HG02678 (cell line): ENCODE data around the gene ATRIP.
A peak's percentile ranks its signal among the peaks of the same experiment; 100 is the strongest.
"Not testable (repeated sequence)": the region's sequence is repeated elsewhere in the genome, so short reads cannot be mapped to it uniquely, and the experiment has no call there.

Experiments used
- ATAC-seq: cut with Tn5 transposase; IDR thresholded peaks from one replicate; pipeline ENCODE4 v1.9.1; 2021; ENCODE audit warnings: mild to moderate bottlenecking, moderate library complexity; ENCODE audit not compliant: unreplicated experiment

ATRIP gene

GRCh38 chr3:48446425-48447193 is at the start of gene ATRIP:
TSS of gene ATRIP (plus strand) at chr3:48446737. CDS start at chr3:48446846, 109 bp downstream.
- peak; percentile 89 for ATAC-seq

GRCh38 chr3:48397767-48398681 is 48.5 kb upstream of the ATRIP start:
- no peak for ATAC-seq

DNA sequence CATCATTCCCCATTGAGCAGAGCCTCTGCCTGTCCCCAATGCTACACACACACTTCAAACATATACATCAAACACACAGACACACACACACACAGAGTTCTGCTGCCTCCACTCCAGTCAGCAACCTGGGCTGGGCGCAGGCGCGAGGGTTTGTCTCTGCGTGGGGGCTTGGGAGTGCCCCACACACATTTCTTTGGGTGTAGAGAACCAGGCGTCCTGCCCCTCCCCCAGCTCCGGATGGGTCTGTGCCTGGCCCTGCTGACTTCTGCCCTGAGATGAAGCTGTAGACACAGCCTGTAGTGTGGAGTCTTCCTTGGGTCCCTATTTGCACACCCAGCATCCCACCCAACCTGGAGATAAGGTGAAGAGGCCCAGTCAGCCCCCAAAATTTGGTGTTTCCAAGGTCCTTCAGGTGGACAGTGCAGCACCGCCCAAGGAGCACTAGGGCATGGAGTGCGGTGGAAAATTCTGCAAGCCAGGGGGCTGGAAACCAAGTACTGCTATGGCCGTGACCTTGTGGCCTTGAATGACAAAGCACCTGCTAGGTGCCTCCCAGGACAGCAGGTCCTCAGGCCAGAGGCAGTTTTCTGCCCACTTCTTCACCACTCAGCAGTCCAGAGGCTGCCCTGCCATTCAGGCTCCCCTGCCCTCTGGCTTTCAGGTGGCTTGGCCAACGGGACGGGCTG is 47.7 kb upstream of the ATRIP start:
- no peak for ATAC-seq

GRCh38 chr3:48399387-48400172 is 47.0 kb upstream of the ATRIP start:
- ATAC-seq: no peak

DNA sequence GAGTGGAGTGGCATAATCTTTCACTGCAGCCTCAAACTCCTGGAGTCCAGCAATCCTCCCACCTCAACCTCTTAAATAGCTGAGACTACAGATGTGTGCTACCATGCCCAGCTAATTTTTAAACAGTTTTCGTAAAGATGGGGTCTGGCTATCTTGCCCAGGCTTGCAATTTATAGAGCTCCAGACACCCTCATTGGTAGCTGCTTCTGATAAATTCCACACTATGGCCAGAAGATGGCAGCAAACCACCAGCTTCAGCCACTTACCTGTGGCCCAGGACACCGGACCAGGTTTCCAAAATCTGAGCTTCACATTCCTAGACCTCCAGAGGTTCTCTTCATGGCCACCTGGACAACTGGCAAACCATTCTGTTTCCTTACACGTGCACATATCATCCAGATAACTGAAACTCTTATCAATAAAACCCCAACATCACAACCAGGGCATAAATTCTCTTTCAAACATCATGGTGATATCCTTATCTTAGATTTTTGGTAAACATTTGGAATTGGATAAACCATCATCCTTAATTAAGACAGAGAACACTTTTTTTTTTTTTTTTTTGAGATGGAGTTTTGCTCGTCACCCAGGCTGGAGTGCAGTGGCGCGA is 45.6 kb upstream of the ATRIP start:
- no peak for ATAC-seq

- not testable (repeated sequence) for ATAC-seq
These were observed 45.1 kb upstream of the ATRIP start for GRCh38 chr3:48401434-48401901.

DNA sequence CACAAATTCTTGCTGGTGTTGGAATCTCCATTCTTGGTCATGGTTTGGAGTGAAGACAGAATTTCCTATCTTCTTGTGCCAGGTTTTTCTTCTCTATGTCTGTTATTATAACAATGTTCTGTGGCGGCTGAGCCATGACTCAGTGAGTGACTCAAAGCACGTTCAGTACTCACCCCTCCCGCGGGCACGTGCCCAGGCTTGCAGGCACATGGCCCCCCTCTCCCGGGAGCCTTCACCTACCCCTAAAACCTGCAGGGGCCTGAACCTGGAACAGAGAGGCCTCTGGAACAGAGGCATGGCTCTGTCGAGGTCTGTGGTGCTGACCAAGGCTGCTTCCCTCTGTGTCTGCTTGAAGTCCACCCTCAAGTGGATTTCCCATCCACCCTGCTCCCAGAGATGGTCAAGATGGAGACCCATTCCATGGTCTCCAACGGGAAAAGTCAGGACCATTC is 44.2 kb upstream of the ATRIP start:
- ATAC-seq: no peak

DNA sequence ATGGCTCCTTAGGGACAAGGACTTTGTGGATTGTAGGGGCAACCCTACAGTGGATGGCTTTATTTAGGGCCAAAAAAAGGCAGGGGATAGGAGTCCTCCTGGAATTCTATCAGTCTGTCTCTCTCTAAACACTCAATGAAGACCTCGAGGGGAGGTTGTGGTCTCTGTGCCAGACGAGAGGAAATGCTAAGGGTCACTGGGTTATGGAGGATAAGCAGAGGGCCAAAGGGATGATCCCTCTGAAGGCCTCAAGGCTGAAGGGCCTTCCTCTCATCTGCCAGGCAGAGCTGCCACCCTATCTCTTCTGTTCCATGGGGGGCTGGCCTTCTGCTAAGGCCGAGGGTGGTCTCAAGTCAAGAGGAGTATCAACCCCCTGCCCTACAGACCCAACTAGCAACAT is 43.6 kb upstream of the ATRIP start:
- no peak for ATAC-seq

- ATAC-seq: no peak
These were observed 42.8 kb upstream of the ATRIP start for GRCh38 chr3:48403533-48404439.

DNA sequence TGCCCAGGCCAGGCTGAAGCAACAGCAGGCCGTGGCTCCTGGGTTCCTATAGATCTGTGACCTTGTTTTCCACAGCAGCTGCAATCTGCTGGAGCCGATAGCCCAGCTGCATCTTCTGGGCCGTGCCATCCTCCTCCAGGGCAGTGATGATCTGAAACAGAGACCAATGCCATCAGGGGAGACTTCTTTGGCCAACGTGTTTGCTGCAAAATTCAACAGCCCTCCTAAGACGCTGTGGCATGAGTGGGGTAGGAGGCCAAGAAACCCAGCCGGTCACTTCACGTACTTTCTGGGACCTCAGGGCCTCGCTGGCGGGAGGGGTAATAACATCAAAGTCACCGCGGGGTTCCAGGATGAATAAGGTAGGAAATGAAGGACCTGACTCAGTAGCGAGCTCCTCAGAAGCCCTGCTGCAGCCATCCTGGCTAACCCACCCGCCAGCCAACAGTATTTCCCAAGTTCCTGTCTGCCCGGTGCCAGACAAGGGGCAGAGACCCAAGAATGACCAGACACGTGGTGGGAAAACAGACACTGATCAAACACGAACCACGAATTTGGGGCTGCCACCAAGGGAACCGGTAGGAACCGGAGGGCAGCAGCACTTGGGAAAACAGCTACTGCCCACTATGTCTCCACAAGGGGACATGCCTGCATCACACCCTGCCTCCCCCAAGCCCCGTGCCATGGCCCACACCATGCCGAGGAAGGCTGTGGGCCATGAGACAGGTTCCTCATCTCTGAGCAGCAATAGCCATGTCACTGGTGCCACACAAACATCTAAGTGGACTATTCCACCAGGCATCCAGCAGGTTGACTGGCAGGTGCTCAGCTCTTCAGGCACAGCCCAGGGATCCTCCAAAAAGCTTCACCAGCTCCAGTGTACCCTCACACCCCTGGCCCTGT is 41.8 kb upstream of the ATRIP start:
- no peak for ATAC-seq

DNA sequence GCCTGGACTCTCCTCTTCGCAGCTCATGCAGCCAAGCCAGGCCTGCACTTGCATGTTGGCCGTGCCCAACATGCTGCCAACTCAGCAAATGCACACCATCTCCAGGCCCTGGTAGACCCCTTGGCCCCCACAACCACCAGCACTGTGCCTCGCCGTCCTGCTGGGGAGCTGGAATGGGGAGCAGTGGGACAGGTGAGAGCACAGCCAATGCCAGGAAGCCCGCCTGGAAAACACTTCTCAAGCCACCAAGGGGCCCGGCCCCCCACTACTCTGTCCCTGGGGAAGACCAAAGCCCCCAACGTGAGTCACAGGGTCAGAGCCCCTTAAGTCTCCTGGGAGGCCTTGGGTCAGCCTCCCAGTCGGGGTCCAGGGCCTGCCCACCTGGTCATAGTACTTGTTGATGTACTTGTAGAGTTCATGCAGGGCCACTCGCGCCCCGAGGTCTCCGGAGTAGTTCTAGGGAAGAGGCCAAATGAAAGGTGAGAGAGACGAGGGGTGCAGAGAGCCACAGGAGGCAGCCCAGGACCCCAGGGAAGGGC is 41.1 kb upstream of the ATRIP start:
- no peak for ATAC-seq

DNA sequence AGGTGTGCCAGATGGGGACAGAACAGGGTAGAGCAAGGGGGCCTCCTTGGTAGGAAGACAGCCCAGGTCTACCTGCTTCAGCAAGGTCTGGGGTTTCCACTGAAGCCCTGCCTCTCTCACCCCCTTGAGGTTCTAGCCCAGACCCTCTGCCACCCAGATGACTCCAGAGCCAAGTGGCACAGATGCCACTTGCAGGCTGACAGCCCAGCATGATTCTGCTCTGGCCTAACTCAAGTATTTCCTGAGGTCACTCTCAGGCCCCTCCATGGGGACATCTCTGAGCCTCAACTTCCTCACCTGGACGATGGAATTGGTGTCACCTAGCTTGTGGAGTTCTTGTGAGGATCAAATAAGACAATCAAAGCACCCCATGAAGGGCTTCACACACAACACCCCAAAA is 40.6 kb upstream of the ATRIP start:
- no peak for ATAC-seq

- no peak for ATAC-seq
These were observed 39.8 kb upstream of the ATRIP start for GRCh38 chr3:48406443-48407431.

DNA sequence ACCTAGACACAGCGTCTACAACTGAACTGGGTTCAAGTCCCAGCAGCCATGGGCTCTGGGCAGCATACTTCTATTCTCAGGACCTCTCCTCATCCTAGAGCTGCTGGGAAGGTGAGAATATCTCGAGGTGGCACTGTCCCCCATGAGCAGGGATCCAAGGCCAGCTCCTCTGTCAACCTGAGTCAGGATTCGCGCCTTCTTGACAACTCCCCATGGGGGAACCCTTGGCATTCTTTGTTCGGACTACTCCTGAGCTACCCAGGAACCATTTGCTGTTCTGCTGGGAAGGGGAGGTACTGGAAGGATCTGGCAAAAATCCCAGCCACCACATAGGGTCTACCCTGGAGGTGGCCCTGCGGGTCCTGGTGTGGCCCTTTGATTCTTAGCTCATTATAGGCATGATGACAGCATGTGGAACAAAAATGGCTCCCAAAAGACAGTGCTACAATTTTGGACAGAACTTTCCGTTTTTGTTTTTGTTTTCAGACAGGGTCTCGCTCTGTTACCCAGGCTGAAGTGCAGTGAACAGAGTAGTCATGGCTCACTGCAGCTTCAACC is 38.9 kb upstream of the ATRIP start:
- no peak for ATAC-seq

DNA sequence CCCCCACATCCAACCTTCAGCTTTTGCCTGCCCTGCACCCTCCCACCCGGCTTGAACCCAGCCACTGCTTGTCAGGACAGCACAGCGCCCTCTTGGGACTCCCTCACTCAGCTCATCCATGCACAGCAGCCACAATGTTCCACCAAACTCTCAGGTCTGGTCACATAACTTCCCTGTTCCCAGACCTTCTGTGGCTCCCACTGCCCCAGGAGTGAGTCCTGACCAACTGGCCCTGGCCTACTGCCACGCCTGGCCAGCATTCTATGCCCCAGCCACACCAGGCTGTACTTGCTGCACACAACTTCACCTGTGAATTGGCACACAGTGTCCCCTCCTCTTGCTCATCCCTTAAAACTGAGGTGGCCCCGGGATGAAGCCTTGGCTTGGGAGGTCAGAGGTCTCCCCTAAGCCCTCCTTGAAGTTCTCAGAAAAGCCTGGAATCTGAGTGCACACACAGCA is 37.7 kb upstream of the ATRIP start:
- ATAC-seq: no peak
